ENCODE measurements around the gene GPR107. TPM values are rescaled to one million over a fixed set of nuclear protein-coding genes. Genes with fewer than 3 reads are reported as not detected.

Gene GPR107
- total RNA-seq, 2 experiments from 2014 or later, result 10.4 to 24.3 TPM

GRCh38 chr9:130118841-130119518 lies 65.3 kb downstream of the GPR107 start:
- no peak for TF ChIP-seq CTCF (conservative IDR thresholded peaks at IDR 0.05; ENCODE audit: low read length)
- no peak for TF ChIP-seq EZH2phosphoT487 (IDR thresholded peaks at IDR 0.05; ENCODE audit: borderline replicate concordance, low read depth, low read length)
- BruUV-seq (replicated peaks), result no TSS peak
- Histone ChIP-seq H3K27ac (ENCODE audit: low read depth, low read length, poor library complexity, severe bottlenecking) (no peak overlapping the region), H3K9me3 (ENCODE audit: low read length) (no peaks in the 10 kb centered on the region), H3K4me2 (ENCODE audit: low read length) (no peak overlapping the region), H3K79me2 (ENCODE audit: insufficient read depth, low read depth, low read length) (no peaks in the 10 kb centered on the region), H4K20me1 (ENCODE audit: insufficient read depth, low read length) (no peaks in the 10 kb centered on the region), H3K36me3 (ENCODE audit: insufficient read depth, low read length) (peaks cover 14% of the 10 kb centered on the region), H3K4me3 (ENCODE audit: low read depth, low read length, poor library complexity, severe bottlenecking) (no peak overlapping the region), H3K4me1 (ENCODE audit: insufficient read depth, low read length, poor library complexity, severe bottlenecking) (peaks cover 26% of the 10 kb centered on the region), H3K9me2 (ENCODE audit: insufficient read depth, low read length) (no peaks in the 10 kb centered on the region), H2AFZ (ENCODE audit: low read length) (no peak overlapping the region)
- intact Hi-C loops (cut with micrococcal nuclease; ENCODE audit: unreplicated experiment), result no loop called here
- ChIA-PET CTCF (ENCODE audit: unreplicated experiment) (no interaction called here), POLR2A (no interaction called here)
- DNase-seq (ENCODE audit: low spot score), result no peak

- Histone ChIP-seq H3K9me2 (ENCODE audit: insufficient read depth, low read length) (no peaks in the 10 kb centered on the region), H2AFZ (ENCODE audit: low read length) (no peak overlapping the region), H3K4me3 (ENCODE audit: low read depth, low read length, poor library complexity, severe bottlenecking) (no peak overlapping the region), H4K20me1 (ENCODE audit: insufficient read depth, low read length) (no peaks in the 10 kb centered on the region), H3K36me3 (ENCODE audit: insufficient read depth, low read length) (peaks cover 14% of the 10 kb centered on the region), H3K9me3 (ENCODE audit: low read length) (no peaks in the 10 kb centered on the region), H3K27ac (ENCODE audit: low read depth, low read length, poor library complexity, severe bottlenecking) (no peak overlapping the region), H3K79me2 (ENCODE audit: insufficient read depth, low read depth, low read length) (no peaks in the 10 kb centered on the region), H3K4me1 (ENCODE audit: insufficient read depth, low read length, poor library complexity, severe bottlenecking) (peaks cover 28% of the 10 kb centered on the region), H3K4me2 (ENCODE audit: low read length) (no peak overlapping the region)
- no peak for DNase-seq (ENCODE audit: low spot score)
- intact Hi-C loops (cut with micrococcal nuclease; ENCODE audit: unreplicated experiment), result no loop called here
- BruUV-seq (replicated peaks), result no TSS peak
- POLR2A ChIA-PET, result no interaction called here
- CTCF ChIA-PET (ENCODE audit: unreplicated experiment), result no interaction called here
- TF ChIP-seq EZH2phosphoT487 (IDR thresholded peaks at IDR 0.05; ENCODE audit: borderline replicate concordance, low read depth, low read length) (no peak), CTCF (conservative IDR thresholded peaks at IDR 0.05; ENCODE audit: low read length) (no peak)
Observed at GRCh38 chr9:130119519-130120298, 66.0 kb downstream of the GPR107 start.

GRCh38 chr9:130120299-130120587 lies 66.5 kb downstream of the GPR107 start:
- no TSS peak for BruUV-seq (replicated peaks)
- DNase-seq (ENCODE audit: low spot score), result no peak
- Histone ChIP-seq H3K36me3 (ENCODE audit: insufficient read depth, low read length) (peaks cover 14% of the 10 kb centered on the region), H3K4me2 (ENCODE audit: low read length) (no peak overlapping the region), H3K4me3 (ENCODE audit: low read depth, low read length, poor library complexity, severe bottlenecking) (no peak overlapping the region), H3K4me1 (ENCODE audit: insufficient read depth, low read length, poor library complexity, severe bottlenecking) (peaks cover 28% of the 10 kb centered on the region), H3K9me2 (ENCODE audit: insufficient read depth, low read length) (no peaks in the 10 kb centered on the region), H3K27ac (ENCODE audit: low read depth, low read length, poor library complexity, severe bottlenecking) (no peak overlapping the region), H4K20me1 (ENCODE audit: insufficient read depth, low read length) (no peaks in the 10 kb centered on the region), H3K9me3 (ENCODE audit: low read length) (no peaks in the 10 kb centered on the region), H3K79me2 (ENCODE audit: insufficient read depth, low read depth, low read length) (no peaks in the 10 kb centered on the region), H2AFZ (ENCODE audit: low read length) (no peak overlapping the region)
- CTCF ChIA-PET (ENCODE audit: unreplicated experiment), result no interaction called here
- POLR2A ChIA-PET, result no interaction called here
- TF ChIP-seq CTCF (conservative IDR thresholded peaks at IDR 0.05; ENCODE audit: low read length) (no peak), EZH2phosphoT487 (IDR thresholded peaks at IDR 0.05; ENCODE audit: borderline replicate concordance, low read depth, low read length) (no peak)
- intact Hi-C loops (cut with micrococcal nuclease; ENCODE audit: unreplicated experiment), result no loop called here
